HUDEP-2 (cell line): ENCODE data around the gene BRD3OS.

ENCODE experiments used
- DNase-seq, 76 experiments: peaks; one replicate each; lab custom pipeline; 2025; ENCODE audit not compliant: unreplicated experiment in 76 of 76; lab: John Stamatoyannopoulos, UW

Gene BRD3OS

DNA sequence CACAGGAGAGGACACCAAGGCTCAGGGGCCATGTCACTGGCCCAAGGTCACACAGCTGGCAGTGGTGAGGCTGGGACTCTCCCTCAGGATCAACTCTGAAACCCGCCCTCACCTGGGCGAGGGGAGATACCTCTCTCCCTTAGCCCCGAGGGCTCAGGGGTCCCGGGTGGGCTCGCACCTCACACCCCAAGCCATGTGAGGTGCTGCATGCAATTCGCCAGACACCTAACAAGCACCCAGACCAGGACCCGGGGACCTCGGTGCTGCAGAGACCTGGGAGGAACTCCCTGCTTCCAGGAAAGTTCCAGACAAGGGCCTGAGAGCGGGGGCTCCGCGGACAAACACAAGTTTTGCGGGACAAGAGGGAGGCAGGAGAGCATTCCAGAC, 23.3 kb downstream of the BRD3OS start:
- no peak for DNase-seq

DNA sequence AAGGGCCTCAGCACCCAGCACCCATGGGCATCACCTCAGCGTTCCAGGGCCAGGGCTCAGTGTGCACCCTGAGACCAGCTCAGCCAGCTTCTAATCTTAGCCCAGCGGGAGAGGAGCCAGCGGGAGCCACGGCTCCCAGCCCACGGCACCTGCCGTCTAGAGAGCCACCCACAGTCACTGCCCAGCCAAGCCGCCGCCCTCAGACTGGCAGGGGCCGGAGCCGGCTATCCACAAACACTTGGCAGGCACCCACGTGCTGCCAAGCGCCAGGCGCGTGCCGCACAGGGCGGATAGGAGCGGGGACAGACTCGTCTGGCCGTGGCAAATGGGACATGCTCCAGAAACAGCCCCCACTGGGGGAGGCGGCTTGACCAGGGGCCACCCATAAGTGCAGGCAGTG, 24.0 kb downstream of the BRD3OS start:
- no peak for DNase-seq

DNA sequence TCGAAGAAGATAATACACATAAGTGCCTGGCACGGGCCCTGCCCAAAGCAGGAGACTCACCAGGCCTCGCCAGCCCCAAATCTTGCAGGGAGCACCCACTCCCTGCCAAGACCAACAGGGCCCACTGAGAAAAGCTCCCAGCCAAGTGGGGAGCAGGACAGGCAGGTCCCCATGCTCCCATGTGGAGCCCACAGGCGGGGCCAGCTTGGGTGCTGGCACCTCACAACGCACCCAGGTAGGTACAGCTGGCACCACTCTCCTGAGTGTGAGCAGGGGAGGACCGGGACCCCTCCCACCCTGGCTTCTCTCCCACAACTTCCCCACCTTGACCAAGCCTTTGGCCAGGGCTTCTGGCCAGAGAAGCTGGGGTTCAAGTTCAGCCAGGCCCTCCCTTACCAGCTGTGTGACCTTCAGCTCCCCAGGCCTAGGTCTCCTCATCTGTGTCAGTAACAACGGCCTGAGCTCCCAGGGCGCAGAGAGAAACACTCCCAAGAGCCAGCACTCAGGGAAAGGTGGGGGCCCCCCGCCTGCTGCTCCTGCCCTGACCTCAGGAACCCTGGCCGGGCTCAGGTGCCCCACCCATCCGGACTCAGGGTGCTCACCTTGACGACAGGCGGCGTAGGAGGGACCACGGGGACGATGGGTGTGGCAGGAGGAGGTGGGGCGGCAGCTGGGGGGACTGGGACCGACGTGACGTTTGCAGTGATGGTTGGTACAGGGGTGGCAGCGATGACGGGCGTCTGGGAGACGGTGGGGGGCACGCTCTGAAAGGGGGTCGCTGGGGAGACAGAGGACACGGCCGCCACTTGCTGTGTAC, 24.7 kb downstream of the BRD3OS start:
- no peak for DNase-seq

DNA sequence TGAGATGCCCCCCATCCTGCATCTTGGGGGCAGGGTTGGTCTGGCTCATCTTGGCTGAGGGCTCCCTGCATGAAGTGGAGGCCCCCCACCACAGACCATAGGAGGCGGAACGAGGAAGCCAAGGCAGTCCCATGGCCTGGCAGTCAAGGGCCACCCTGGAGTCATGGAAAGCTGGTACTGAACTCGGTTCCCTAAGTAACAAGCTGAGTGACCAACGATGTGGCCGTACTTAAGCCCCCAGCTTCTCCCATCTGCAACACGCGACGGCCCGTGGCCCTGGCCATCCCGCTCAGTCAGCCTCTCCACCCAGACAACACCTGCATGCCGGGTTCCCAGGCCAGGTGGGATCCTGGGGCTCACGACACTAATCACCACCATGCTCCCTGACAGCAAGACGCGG, 25.4 kb downstream of the BRD3OS start:
- no peak for DNase-seq

DNA sequence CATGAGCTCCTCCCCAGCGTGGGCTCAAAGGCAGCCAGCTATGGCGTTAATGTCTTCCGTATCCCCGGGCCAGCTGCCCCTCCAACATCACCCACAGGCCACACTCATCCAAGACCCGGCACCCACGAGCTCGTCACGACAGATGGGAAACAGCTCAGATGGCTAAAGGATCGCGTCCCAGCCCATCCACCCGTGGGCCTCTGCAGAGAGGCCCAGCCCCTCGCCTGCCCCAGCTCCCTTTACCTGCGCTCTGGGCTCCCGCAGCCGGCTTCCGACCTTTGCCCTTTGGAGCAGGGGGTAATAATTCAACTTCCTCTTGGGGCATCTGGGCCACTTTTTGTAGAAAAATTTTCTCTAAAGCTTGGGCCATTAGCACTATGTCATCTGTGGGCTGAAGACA, 26.0 kb downstream of the BRD3OS start:
- no peak for DNase-seq

DNA sequence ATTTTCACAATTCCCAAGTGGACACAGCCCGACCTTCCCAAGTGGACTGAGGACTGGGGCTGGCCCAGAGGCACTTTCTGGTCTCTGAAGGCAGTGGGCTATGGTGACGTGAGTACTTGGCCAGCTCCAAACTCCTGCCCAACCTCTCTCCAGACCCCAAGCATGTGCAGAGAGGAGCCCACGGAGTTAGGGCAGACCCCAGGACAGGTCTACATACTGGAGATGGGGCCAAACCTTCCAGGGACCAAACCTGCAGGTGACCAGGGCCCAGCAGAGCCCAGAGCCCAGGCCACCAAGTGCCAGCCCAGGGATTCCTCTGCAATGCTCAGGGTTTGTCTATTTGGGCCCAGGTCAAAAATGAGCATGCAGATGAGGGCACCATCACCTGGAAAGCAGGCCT, 27.2 kb downstream of the BRD3OS start:
- no peak for DNase-seq

DNA sequence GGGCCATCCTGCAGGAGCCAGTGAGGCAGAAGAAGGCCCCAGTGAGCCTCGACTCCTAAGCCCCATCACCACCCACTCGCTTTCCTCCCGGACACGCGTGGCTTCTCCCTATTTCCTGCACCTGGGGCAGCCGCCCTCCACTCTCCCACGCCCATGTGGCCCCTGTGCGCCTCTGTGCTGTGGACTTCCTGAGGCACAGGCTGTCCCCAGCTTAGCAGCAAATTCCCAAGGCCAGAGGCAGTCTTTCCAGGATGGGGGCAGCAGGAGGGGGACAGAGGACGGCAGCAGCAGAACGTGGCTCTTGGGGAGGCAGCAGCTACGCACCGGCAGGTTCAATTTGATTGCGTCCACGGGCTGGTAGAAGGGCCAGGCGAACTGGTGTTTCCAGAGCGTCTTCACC, 27.7 kb downstream of the BRD3OS start:
- DNase-seq, result no peak

DNA sequence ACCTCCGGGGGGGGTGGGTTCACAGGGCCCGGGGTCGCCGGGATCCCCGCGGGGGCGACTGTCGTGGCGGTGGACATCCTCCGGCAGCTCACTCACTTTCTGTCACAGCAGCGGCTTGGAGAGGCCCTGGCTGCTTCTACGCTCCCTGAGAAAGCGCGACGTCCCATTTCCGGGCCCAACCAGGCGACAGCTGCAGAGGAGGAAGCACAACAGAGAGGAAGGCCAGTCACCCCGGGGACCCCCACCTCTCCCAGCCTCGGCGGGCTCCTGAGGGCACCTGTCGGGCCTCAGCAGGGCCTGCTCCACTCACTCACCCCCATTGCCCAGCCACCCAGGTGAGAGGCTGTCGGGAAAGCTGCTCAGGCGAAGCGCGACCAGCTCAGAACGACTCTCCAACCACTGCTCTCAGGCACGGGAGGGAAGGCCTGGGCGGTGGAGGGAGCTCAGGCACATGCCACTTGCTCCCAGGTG, 28.2 kb downstream of the BRD3OS start:
- DNase-seq, result no peak

DNA sequence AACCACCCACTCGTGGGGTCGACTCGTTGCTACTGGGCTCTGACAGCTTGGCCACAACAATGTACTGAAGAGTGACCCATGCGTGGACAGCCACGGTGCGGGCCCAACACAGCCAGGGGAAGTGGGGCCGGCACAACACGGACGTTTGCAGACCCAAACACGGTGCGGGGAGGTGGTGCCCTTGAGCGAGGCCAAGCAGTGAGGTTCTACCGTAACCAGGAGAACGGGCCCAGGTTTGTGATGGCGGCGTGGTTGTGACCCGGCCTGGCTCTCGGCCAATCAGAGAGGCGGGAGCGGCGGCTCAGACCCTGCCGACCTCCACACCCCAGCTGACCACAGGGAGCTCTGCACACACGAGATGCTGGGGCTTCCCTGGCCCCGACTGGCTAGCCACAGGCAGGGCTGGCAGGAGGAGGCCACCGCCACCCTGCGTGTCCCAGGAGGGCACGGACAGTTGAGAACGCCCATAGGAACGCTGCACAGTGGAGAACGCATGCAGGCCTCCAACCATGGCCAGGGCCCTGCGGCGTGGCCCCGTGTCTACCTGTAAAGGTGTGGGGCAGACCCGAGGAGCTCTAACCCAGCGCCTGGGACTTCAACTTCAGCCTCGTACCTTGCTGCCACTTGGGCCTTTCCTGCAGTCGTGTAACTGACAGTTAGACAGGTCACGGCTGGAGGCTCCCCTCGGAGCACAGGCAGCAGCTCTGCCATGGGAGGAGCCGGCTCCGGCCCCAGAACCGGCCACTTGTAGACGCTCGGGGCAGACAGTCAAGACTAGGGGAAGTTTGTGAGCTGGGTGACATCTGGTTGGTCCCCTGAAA, 28.9 kb downstream of the BRD3OS start:
- no peak for DNase-seq

DNA sequence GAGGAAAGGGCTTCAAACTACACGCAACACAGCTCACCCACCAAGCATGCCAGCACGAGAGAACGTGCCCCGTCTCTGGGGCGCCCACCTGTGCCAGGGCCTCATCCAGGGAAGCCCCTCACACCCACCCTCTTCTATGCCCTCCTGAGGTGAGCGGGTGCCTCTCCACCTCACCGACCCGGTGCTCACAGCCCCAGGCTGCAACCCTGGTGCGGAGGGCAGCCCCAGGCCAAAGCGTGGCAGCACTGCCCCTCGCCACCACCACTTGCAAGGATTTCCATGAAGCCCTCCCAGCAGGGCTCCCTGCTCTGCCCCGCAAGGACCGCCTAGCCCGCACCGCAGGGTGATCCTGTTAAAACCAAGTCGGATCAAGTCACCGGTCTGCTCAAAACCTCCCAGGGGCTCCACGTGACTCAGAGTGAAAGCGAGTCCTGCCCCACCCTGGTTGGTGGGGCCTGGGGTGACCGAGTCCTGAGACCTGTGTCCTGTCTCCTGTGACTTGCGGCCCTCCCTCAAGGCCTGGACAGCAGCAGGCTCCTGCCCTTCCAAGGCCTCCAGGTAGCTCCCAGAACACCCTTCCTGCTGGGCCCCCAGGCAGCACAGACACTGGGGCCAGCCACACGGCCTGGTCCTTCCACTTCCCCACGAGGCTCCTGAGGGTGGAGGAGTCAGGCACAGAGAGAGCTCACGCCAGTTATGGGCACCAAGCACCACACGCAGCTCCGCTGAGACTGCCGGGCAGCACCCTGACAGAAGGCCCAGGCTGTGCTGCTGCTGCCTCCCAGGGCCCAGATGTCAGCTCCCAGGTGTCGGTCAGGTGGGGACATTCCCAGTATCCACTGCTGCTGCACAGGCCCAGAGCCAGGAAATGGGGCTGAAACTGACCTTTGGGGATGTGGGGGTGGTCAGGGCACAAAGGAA, 29.9 kb downstream of the BRD3OS start:
- DNase-seq, result no peak

DNA sequence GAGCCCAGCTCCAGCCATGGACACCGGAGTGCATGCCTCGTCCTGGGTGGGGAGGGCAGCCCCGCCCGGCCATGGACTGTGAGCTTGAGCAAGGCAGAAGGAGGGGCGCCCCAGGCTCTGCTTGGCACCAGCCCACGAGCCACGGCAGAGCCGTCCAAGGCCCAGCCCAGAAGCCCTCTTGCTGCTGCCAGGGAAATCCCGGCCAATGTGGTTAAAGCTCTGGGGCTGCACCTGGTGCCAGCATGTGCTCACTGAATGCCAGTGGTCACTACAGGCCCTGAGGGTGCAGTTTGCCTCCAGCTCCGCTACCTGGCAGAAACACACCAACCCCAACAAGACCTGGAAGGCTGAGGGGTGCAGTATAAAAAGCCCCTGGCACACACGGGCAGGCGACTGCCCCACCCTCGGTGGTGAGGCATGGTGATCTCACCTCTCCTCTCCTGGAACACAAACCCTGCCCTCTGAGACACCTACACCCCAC, 30.7 kb downstream of the BRD3OS start:
- peak in 33 of 76 experiments; percentile 1 to 55 (median 22) for DNase-seq

DNA sequence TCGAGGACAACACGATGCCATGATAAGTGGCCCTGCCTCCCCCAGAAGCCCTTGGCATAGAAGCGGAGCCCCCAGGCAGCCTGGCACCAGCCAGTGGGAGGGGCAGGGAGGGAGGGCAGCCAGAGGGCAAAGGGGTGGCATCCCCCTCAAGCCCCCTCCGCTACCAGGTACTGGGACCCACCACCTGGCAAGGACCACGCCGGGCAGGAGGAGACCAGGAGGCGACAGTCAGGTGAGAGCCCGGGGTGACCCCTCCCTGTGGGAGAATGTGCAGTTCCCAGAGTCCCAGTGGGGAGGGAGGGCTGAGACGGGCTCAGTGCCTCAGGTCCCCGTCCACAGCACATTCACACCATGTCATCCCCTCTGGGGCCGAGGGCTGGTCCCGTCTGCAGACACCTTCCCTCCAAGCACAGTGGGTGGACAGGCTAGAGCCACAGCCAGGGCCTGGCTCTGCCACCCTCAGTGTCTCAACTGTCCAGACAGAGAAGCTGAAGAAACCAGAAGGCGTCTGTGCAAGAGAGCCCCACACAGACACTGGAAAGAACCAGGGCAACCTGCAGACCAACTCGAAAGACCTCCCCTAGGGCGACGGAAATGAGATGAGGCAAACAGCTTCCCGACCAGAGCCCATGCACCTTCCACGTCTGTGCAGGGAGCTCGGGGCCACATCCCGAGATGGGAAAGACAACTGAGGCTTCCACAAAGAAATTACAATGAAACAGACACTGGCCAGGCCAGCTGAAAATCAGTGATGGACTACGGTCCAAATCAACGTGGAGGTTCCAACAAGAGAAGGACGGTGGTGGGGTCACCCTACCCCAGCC, 31.4 kb downstream of the BRD3OS start:
- no peak for DNase-seq

DNA sequence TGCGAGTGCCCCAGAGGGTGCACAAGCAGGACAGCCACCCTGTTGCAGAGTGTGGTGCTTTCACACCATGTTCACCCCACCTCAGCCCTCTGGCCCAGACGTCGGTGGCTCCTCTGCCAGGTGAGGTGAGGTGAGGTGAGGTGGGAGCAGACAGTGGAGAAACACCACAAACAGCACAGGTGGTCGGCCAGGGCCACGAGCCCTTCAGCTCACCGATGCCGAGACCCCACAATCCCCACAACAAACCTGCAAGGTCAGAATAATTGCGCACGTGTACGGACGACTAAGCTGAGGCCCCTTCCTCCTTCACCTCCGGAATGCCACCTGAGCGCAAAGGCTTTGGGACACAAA, 32.0 kb downstream of the BRD3OS start:
- DNase-seq, result no peak

DNA sequence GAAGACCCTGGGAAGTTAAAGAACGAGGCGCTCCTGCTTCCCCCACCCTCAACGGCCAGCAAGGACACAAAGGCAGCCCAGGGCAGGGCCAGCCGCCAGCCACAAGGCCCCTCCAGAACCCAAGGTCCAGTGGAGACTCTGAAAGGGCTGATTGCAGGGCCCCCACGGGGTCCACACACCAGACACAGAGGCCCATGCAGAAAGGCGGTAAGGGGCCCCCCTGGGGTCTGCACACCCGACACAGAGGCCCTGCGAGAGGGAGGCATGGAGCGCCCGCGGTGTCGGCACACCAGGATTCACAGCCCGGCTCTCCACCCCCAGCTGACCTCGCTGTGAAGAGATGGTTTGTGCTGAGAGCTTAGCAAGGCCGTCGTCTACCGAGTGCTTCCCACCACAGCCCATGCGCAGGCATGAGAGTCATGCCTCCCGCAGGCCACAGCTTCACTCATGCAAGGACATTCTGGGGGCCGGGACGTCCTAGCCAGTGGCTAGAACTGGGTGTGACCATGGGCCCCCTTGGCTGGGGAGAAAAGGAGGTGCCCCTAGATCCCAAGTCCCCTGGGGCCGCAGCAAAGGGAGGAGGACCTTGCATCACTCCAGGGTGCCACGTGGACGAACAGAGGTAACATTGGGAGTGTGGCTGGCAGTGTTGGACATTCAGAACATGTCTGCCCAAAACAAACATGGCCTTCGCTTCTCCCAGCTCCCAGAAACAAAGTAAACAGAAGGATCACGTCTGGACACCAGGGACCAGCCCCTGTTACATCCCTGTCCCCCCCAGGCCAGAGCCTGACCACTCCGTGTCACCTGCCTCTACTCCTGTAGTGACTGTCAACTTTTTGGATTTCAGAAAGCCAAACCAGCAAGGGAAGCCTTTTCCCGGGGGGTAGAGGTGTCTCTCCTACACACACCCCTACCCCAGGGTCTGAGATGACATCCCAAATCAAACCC, 32.7 kb downstream of the BRD3OS start:
- no peak for DNase-seq

DNA sequence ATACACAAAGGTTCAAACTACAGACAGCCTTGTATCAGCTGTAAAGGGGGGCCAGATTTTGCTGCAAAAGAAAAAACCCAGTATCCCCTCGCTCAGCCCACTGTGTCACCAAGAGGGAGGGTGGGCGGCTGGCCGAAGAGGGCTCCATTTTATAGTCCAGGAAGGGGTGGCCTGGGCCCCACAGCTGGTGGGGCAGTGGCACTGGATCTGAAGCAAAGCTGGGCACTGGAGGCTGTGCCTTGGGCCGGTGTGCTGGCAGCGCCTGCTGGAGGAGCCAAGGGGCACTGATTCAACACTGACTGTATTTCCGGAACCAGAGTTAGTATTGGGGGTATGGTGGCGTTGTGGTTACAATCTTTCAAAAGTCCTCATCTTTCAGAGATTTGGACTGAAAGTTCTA, 33.4 kb downstream of the BRD3OS start:
- DNase-seq, result no peak

DNA sequence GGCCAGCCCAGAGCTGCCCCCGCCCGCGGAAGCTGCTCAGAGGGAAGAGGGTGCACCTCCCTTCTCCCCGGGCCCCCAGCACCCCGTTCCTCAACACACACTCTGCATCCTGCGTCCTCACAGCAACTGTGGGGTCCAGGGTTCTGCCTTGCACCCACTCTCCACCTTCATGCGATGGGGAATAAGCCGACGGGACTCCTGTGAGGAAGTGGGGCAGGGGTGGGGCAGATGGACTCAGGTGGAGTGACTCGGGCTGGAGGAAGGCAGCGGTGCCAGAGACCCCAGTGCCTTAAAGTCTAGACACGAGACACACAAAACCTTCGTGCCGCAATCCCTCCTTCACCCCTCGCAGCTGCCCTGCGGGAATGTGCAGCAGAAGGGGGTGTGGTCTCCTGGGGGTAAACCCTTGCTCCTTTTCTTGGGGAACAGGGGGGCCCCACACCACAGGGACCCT, 33.9 kb downstream of the BRD3OS start:
- DNase-seq, result no peak

DNA sequence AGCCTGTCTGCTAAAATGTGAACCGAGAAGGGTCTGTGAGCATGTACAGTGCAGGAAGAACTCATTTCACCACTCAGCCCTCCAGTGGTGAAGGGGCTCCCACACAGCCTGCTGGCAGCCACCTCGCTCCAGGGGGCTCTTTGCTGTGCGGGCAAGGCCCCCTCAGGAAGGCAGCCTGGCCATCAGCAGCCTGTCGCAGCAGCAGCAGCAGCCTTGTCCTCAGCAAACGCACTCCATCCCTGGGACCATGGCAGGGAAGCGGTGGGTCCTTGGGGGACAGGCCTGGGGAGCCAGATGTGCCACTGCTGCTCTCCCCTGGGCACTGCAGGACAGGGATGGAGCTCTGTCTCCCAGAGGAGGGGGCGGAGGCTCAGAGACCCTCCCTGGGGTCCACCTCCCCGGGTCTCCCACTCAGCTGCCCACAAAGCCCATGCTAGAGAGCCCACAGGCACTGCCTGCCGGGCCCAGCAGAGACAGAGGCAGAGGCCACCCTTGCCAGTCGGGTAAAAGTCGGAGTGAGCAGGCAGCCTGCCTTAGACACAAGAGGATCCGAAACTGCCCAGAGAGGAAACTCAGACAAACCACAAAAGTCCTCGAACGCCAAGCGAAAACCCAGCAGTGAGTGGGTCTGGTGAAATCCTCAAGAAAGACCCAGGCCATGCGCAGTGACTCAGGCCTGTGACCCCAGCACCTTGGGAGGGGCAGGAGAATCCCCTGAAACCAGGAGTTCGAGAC, 34.5 kb downstream of the BRD3OS start:
- DNase-seq, result no peak

DNA sequence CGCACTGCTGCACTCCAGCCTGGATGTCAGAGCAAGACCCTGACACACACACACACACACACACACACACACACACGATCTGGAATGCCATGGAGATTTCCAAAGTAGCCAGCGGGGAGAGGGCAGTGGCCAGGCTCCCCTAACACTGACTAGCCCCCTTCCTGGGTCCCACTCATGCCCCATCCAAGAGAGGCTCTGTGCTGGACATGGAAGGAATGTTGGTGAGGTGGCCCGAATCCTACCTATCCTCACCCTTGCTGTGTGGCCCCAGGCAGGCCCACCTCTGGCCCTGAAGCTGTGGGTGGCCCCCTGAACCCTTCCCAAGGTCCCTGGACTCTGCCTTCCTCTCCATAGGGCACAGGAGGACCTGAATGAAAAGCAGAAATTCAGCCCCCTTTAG, 35.3 kb downstream of the BRD3OS start:
- DNase-seq, result no peak
